Aorta (tissue), 5 donors: ENCODE results near the gene LRCH2. TPM values are rescaled to one million over a fixed set of nuclear protein-coding genes. Genes with fewer than 3 reads are reported as not detected.
"Not testable (repeated sequence)": the region's sequence is repeated elsewhere in the genome, so short reads cannot be mapped to it uniquely, and the experiment has no call there.

Experiments used
- ATAC-seq: fragments of 200-7000 bp; cut with Tn5 transposase; one replicate; pipeline ENCODE4 v1.9.1; 2022; ENCODE audit warnings: moderate library complexity; ENCODE audit not compliant: low FRiP score
- DNase-seq, 2 donors: peaks; one replicate each; pipeline ENCODE4 v3.0.0-alpha.2; 2020
- H3K27ac ChIP-seq, 2 donors: one replicate each; pipeline ENCODE4 v1.5.1; 2013; ENCODE audit warnings: low read length in 2 of 2, mild to moderate bottlenecking in 2 of 2, moderate library complexity in 2 of 2, control low read depth in 1 of 2, inconsistent platforms in 1 of 2, low read depth in 1 of 2
- H3K27me3 ChIP-seq, 2 donors: one replicate each; pipeline ENCODE4 v1.6.1; 2013; ENCODE audit warnings: control low read depth in 1 of 2, low read length in 1 of 2, mild to moderate bottlenecking in 1 of 2, moderate library complexity in 1 of 2; ENCODE audit not compliant: insufficient read depth in 2 of 2, control insufficient read depth in 1 of 2
- H3K36me3 ChIP-seq, 2 donors: one replicate each; pipeline ENCODE4 v1.6.1; 2013; ENCODE audit warnings: control low read depth in 1 of 2, low read length in 1 of 2, mild to moderate bottlenecking in 1 of 2; ENCODE audit not compliant: insufficient read depth in 2 of 2, control insufficient read depth in 1 of 2
- H3K4me1 ChIP-seq, 2 donors: one replicate each; pipeline ENCODE4 v1.6.1; 2013; ENCODE audit warnings: low read length in 2 of 2, control low read depth in 1 of 2, mild to moderate bottlenecking in 1 of 2, moderate library complexity in 1 of 2; ENCODE audit not compliant: insufficient read depth in 2 of 2, control insufficient read depth in 1 of 2
- H3K4me3 ChIP-seq, 2 donors: one replicate each; pipeline ENCODE4 v1.5.1; 2013; ENCODE audit warnings: low read length in 2 of 2, control low read depth in 1 of 2, mild to moderate bottlenecking in 1 of 2
- H3K9me3 ChIP-seq: one replicate; pipeline ENCODE4 v1.6.1; 2013; ENCODE audit warnings: mild to moderate bottlenecking, low read length; ENCODE audit not compliant: control insufficient read depth
- WGBS, 2 donors: extraction: QIAGEN DNeasy Blood & Tissue Kit; methylation state at CpG; one replicate each; pipeline ENCODE4 v1.1.7; 2013; 5-methylcytosine and 5-hydroxymethylcytosine counted together
- intact Hi-C, 2 donors: fragments of 100-400 bp; cut with DNase I; formaldehyde crosslinking; loops; one replicate each; pipeline versions ENCODE4 v1.14.2 to v1.15.0; 2022
- polyA plus RNA-seq, 2 donors: library from polyadenylated mRNA; stranded (reverse); fragments of 200-250 nt; gene quantifications; one replicate each; pipeline ENCODE4 v1.2.3, GENCODE V29; 2013
- total RNA-seq, 2 donors: library from RNA; stranded (reverse); fragmentation: NEBNext Ultra II Directional; extraction: Animal tissue kit (Norgen Biotek cat#: 25700); gene quantifications; one replicate each; pipeline ENCODE4 v1.2.1, GENCODE V29; 2021
- donor health status: healthy with polysubstance abuse.
- donor health status: Bipolar disorder and iron deficiency.
- donor health status: DM: no; HTN: no; CAD: no.
- donor health status: DM: no; HTN: no; CAD: no.
- donor health status: DM: yes; HTN: yes; CAD: no.

LRCH2 gene
- total and polyA plus RNA-seq, 4 donors, result 2.6 to 10.9 (median 6.6) TPM

DNA sequence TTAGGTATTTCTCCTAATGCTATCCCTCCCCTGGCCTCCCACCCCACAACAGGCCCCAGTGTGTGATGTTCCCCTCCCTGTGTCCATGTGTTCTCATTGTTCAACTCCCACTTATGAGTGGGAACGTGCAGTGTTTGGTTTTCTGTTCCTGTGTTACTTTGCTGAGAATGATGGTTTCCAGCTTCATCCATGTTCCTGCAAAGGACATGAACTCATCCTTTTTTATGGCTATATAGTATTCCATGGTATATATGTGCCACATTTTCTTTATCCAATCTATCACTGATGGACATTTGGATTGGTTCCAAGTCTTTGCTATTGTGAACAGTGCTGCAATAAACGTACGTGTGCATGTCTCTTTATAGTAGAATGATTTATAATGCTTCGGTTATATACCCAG is 16.6 kb downstream of the LRCH2 start:
- DNase-seq, H3K27ac ChIP-seq, ATAC-seq, H3K36me3 ChIP-seq, H3K27me3 ChIP-seq, intact Hi-C loops, H3K9me3 ChIP-seq, H3K4me3 ChIP-seq, H3K4me1 ChIP-seq: not testable (repeated sequence)
- 87 to 89% methylated on average over 4 of the region's 4 CpGs for WGBS, 2 donors

- Histone ChIP-seq H3K27ac (no peak overlapping the region), H3K36me3 (no peaks in the 10 kb centered on the region), H3K4me1 (no peaks in the 10 kb centered on the region), H3K9me3 (no peaks in the 10 kb centered on the region), H3K27me3 (no peaks in the 10 kb centered on the region), H3K4me3 (no peak overlapping the region)
- WGBS, 2 donors, result 57 to 72% methylated on average over 3 of the region's 3 CpGs
- intact Hi-C loops, result no loop called here
- ATAC-seq (no peak), DNase-seq (no peak)
Observed at GRCh38 chrX:115214605-115215004, 19.3 kb downstream of the LRCH2 start.

DNA sequence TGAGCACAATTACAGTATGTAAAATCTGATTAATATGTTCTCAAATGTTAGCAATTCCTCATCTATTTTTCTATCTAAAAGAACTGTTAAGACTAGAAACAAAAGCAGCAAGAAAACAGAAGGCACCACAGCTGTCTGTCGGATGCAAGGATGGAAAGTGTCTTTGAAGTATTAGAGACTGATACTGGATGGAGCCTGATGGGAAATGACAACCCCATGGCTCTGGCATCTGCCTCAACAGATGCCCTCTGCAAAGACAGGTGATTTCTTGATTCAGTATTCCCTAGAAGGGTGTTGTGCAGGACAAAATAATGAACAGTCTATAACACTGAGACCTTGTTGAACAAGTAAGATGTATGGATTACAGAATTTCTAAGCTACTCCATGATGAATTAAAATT is 19.7 kb downstream of the LRCH2 start:
- no peaks in the 10 kb centered on the region for H3K4me1 ChIP-seq
- ATAC-seq, result no peak
- H3K36me3 ChIP-seq, result no peaks in the 10 kb centered on the region
- H3K27ac ChIP-seq, result no peak overlapping the region
- H3K9me3 ChIP-seq, result no peaks in the 10 kb centered on the region
- intact Hi-C loops, result no loop called here
- no peak for DNase-seq
- no peak overlapping the region for H3K4me3 ChIP-seq
- H3K27me3 ChIP-seq, result no peaks in the 10 kb centered on the region
- 74 to 89% methylated on average over 1 of the region's 1 CpG for WGBS, 2 donors

- ATAC-seq, DNase-seq, intact Hi-C loops: not testable (repeated sequence)
Observed at GRCh38 chrX:115209547-115209946, 24.3 kb downstream of the LRCH2 start.

DNA sequence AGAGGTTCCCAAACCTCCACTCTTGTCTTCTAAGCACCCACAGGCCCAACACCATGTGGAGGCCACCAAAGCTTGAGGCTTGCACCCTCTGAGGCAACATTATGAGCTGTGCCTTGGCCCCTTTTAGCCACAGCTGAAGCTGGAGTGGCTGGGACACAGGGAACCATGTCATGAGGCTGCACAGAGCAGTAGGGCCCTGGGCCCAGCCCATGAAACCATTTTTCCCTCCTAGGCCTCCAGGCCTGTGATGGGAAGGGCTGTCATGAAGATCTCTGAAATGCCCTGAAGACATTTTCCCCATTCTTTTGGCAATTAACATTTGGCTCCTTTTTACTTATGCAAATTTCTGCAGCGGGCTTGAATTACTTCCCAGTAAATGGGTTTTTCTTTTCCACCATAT is 29.9 kb downstream of the LRCH2 start:
- intact Hi-C loops, result no loop called here
- Histone ChIP-seq H3K36me3 (no peaks in the 10 kb centered on the region), H3K4me1 (no peaks in the 10 kb centered on the region), H3K27ac (no peak overlapping the region), H3K9me3 (no peaks in the 10 kb centered on the region), H3K4me3 (no peak overlapping the region), H3K27me3 (no peaks in the 10 kb centered on the region)
- WGBS, 2 donors, result 77 to 98% methylated on average over 1 of the region's 1 CpG
- ATAC-seq (no peak), DNase-seq (no peak)

More at GRCh38 chrX:115209547-115209946, 24.3 kb downstream of the LRCH2 start:
- not testable (repeated sequence) for H3K4me1 ChIP-seq, H3K9me3 ChIP-seq, H3K27me3 ChIP-seq, H3K36me3 ChIP-seq, H3K27ac ChIP-seq, H3K4me3 ChIP-seq

DNA sequence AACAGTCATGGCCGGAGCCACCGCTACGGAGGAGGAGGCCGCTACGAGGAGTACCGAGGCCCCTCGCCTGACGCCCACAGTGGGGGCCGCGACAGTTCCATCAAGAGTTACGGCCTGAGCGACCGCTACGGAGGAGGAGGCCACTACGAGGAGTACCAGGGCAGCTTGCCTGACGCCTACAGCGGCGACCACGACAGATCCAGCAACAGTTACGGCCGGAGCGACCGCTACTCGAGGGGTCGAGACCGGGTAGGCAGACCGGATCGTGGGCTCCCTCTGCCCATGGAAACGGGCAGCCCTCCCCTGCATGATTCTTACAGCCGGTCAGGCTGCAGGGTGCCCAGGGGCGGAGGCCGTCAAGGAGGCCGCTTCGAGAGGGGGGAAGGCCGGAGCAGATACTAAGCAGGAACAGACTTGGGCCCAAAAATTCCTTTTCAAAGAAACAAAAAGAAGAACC is 41.6 kb downstream of the LRCH2 start:
- H3K27me3 ChIP-seq, result no peaks in the 10 kb centered on the region
- no peak for ATAC-seq
- no peaks in the 10 kb centered on the region for H3K4me1 ChIP-seq
- intact Hi-C loops, result no loop called here
- no peaks in the 10 kb centered on the region for H3K9me3 ChIP-seq
- no peak for DNase-seq
- H3K4me3 ChIP-seq, result no peak overlapping the region
- H3K36me3 ChIP-seq, result no peaks in the 10 kb centered on the region
- no peak overlapping the region for H3K27ac ChIP-seq
- 92 to 95% methylated on average over 35 of the region's 35 CpGs for WGBS, 2 donors

- Histone ChIP-seq H3K36me3 (no peaks in the 10 kb centered on the region), H3K4me3 (no peak overlapping the region), H3K27ac (no peak overlapping the region), H3K9me3 (no peaks in the 10 kb centered on the region), H3K27me3 (no peaks in the 10 kb centered on the region), H3K4me1 (no peaks in the 10 kb centered on the region)
- intact Hi-C loops, result no loop called here
- DNase-seq (no peak), ATAC-seq (no peak)
- WGBS, 2 donors, result 96 to 97% methylated on average over 61 to 64 of the region's 64 CpGs
Observed at GRCh38 chrX:115191490-115192243, 42.2 kb downstream of the LRCH2 start.

- Histone ChIP-seq H3K36me3 (no peaks in the 10 kb centered on the region), H3K27ac (no peak overlapping the region), H3K9me3 (no peaks in the 10 kb centered on the region), H3K4me1 (no peaks in the 10 kb centered on the region), H3K27me3 (no peaks in the 10 kb centered on the region), H3K4me3 (no peak overlapping the region)
- DNase-seq, result no peak
- intact Hi-C loops, result no loop called here
- ATAC-seq, result no peak
- whole genome bisulfite sequencing, 2 donors, result 96 to 97% methylated on average over 61 to 64 of the region's 64 CpGs
Observed at GRCh38 chrX:115190636-115191489, 43.0 kb downstream of the LRCH2 start.
